AG09319 (cell line): Measurements from ENCODE around the gene RTCB.

Experiments used
- DNase-seq: peaks from one replicate; pipeline ENCODE4 v3.0.0-alpha.2; 2010; ENCODE audit warnings: low read depth; ENCODE audit errors: extremely low read depth
- TF ChIP-seq, protein P1 (sequence below): IDR thresholded peaks from 2 replicates; pipeline ENCODE4 v1.5.1; 2011; ENCODE audit warnings: low read depth, mild to moderate bottlenecking, inconsistent platforms, low read length, moderate library complexity

RTCB gene

DNA sequence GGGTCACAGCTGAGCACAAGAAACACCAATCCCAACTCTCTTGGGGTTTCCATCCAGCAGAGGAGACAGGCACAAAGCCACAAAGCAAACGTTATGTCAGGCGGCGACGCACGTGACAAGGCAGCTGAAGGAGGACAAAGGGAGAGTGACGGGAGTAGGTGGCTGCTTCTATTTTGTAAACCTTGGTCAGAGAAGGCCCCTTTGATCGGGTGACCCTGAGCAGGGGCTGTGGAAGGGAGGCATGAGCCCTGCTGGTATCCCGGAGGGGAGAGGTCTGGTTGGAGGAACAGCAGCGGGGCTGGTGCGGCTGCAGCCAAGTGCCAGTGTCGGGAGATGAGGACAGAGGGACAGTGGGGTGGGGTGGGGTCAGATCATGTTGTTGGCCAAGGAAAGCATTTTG lies 71.6 kb downstream of the RTCB start:
- TF ChIP-seq, protein P1, sequence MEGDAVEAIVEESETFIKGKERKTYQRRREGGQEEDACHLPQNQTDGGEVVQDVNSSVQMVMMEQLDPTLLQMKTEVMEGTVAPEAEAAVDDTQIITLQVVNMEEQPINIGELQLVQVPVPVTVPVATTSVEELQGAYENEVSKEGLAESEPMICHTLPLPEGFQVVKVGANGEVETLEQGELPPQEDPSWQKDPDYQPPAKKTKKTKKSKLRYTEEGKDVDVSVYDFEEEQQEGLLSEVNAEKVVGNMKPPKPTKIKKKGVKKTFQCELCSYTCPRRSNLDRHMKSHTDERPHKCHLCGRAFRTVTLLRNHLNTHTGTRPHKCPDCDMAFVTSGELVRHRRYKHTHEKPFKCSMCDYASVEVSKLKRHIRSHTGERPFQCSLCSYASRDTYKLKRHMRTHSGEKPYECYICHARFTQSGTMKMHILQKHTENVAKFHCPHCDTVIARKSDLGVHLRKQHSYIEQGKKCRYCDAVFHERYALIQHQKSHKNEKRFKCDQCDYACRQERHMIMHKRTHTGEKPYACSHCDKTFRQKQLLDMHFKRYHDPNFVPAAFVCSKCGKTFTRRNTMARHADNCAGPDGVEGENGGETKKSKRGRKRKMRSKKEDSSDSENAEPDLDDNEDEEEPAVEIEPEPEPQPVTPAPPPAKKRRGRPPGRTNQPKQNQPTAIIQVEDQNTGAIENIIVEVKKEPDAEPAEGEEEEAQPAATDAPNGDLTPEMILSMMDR, result no peak
- no peak for DNase-seq

DNA sequence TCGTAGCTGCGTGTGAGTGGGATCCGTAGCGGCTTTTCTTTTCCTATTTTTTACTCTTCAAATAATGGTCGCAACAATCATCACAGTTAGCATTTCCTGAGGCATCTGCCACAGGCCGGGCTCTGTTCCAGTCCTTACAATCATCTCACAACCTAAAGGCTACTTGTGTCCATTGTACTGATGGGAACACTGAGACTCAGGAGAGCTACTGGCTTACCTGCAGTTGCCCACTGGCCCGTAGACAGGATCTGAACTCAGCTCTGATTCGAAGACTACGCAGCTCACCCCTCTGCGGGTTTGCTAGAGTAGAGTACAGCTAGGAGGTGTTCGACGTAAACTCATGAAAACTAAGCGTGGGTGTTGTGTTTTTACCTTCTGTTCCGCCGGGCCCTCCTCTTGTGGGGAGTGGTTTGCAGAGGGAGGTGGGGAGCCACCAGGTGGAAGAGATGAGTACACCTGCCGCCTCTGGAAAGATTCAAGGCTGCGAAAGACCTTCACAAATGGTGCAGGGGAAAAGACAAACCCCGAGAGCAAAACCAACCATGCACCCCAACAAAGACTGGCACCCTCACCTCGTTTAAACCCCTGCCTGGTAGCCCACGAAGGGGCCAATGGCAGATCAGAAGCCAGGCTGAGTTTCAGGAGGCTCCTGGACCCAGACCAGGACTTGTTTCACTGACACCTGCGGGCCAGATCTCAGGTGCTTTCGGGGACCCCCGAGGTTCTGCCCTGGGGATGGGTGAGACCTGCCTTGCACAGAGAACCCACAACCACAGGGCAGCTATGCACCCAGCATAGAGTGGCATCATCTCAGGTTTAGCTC lies 72.6 kb downstream of the RTCB start:
- TF ChIP-seq, protein P1, result no peak
- DNase-seq, result no peak

DNA sequence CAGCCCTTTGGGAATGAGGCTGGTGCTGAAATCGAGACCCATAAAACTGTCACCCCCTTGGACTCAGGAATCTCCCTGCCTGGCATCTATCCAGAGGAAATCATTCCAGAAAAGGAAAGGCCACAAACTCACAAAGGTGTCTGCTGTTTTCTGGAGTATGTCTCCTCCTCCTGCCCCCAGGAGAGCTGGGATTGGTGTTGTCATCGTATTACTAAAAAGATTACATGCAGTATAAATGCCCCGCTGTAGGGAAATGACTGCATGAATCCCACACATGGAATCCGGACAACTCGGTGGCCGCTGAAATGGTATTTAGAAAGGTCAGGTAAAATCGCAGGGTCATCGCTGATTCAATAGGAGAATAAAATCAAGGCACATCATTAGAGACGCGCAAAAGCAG lies 73.3 kb downstream of the RTCB start:
- TF ChIP-seq, protein P1, result no peak
- DNase-seq, result no peak
